HUDEP-2 (cell line): ENCODE results near the gene HSPD1.

Experiments
- DNase-seq, 76 experiments: peaks; one replicate each; lab custom pipeline; 2025; ENCODE audit not compliant: unreplicated experiment in 76 of 76; lab: John Stamatoyannopoulos, UW

The HSPD1 gene

DNA sequence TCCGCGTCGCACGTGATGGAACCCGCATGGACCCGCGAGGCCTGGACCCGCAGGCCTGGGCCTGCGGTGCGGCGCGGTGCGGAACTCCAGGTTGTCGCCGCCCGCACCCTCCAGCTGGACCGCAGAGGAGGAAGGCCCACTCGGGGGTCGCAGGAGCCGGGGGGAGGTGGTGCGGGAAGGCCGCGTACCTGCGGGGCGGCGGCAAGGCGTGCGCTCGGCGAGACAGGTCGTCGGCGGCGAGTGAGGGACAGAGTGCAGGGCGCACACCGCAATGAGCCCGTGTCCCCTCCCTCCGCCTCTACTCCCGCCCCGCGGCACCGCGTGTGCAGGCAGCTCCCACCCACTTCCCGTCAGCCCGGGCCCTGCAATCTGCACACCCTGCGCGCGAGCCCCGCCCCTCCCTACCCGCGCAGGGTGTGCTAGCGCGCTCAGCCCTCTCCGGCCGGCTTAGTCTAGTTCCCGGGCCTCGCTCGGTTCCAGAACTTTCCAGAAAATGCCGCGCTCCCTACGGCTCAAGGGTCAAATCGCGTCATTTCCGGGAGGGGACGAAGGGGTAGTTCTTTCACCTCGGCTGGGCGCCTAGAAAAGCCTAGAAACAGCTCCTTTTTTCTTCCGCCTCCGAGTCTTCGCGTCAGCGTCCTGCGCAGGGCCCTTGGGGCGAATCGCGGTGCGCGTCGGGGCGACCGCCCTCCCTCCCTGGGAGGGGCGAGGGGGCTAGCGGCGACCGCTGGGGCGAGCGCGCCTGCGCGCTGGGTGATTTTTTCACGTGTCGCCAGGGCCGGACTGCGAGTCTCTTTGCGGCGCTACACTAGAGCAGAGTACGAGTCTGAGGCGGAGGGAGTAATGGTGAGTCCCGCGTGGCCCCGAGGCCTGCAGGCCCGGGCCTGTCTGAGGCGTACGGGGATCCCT lies at the start of gene HSPD1, which contains the start of gene HSPE1:
HSPD1 (minus strand) TSS at position 247 of the 909 bp plus-strand sequence. CDS start 992 bp downstream, outside the sequence.
HSPE1 (plus strand) TSS at position 786 of the 909 bp plus-strand sequence; CDS start at position 844, 58 bp downstream.
- DNase-seq: peak in 75 of 76 experiments; percentile 65 to 99 (median 97)

DNA sequence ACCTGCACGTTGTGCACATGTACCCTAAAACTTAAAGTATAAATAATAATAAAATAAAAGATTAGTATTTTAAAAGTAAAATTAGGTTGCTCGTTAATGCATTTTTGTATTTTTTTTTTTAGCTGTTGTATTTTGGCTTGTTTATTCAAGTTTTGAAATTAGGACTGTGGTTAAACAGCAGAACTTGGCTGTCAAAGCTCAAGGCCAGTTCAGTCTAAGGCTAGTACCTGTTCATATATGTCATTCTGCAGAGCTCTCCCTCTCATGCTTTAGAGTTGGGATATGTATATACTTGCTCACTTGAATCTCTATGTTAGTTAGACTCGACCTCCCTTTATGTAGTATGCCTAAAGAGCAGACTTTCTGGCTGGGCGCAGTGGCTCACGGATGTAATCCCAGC lies 48.9 kb upstream of the HSPD1 start:
- DNase-seq: no peak

DNA sequence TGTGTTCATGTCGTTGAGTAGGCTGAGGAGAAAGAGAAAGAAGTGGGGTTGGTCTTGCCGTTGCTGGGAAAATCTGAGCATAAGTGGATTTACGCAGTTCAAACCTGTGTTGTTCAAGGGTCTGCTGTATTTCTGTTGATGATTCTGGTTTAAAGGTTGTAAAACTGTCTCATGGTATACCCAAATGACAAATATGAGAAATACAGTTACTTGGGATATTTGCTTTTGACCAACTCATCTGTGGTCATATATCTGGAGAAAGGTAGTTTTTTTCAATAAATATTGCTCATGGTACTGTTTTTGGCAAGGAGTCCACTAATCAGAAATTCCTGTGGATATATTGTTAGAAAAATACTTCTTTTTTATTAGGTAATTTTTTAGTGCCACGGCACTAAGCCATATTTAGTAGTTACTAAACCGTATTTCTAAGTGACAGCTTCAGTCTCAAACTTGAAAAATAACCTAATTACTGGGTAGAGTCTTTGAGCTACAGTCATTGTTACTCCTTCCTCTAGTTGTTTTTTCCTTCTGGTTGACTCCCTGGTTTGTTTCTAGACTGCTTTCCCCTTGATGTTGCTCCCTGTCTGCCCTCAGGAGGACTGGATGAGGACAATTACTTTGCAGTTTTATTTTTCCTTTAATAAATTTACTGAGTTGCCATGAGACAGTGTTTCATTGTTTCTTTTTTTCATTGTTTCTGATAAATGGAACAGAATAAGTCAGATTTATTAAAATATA lies 47.7 kb upstream of the HSPD1 start:
- DNase-seq: no peak

DNA sequence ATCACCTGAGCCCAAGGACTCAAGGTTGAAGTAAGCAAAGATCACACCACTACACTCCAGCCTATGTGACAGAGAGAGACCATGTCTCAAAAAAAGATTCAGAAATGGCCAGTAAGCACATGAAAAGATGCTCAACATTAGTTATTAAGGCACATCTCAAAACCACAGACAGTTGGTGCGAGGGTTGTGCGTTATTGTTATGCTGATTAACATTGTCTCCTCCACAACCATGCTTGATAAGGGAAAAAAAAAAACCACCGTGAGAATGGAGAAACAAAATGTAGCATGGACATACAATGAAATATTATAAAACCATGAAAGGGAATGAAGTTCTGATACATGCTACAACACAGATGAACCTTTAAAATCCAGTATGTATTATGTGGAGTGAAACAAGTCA lies 43.6 kb upstream of the HSPD1 start:
- no peak for DNase-seq

DNA sequence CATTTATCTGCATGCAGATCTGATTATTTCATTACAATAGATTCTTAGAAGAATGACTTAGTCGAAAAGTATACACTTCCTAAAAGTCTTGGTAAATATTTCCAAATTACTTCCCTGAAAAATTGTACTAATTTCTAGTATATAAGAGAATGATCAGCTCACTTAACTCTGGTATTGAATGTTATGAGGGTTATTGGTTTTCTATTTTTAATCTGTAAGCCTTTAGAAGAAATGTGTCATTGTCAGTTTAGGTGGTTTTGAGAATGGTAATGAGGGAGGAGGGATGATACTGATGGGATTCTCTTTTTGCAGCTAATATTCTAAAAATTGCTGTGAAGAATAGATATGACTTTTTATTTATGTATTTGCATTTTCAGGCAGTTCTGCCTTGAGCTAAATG lies 40.1 kb upstream of the HSPD1 start:
- no peak for DNase-seq

DNA sequence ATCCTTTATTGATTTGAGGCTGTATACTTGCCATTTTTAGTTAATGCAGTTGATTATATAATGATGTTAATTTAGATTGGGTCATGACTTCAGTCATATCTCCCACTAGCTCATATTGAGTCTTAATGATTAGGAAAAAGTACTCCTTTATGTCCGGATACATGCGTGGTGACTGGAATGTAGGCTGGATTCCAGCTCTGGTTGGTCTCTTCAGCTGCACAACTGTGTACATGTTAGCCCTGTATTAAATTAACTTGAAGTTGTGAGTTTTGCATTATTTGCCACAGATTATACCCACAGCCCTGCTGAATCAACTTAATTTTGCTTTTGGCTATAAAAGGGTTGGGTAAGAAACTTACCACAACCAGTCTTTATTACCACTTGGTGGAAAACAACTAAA lies 38.8 kb upstream of the HSPD1 start:
- DNase-seq: no peak

DNA sequence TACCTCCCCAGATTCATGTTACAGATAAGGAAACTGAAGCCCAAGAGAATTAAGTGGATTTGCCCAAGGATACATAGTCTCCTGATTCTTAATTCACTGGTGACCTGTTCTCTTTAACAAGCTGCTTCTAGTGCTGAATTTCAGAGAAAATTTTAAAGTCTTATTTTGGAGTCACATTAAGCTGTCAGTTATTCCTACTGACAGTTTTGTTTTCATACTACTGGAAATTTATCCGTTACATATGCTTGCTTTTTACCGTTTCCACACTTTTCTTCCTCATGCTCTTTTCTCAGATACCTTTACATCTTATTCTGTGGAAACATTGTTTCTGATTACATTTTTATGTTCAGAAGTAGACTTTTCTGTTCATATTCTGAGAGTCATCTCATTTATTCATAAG lies 17.5 kb upstream of the HSPD1 start:
- no peak for DNase-seq

DNA sequence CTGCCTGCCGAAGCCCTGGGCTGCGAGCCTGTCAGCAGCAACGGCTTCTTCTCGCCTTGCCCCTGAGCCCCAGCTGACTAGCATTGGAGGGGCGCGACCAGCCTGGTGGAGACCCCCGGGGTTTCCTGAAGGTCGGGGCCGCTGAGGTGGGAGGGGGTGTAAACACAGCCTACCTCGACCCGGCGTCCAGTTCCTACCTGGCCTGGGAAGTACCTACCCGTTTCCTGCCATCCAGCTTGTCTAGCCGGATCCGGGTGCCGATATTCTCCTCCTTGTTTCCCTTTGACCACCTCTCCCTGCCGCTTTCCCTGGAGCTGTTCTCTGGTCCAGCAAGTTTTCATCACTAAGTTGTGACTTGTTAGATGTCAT lies 16.7 kb upstream of the HSPD1 start:
- DNase-seq: peak in 1 of 76 experiments; percentile 17

DNA sequence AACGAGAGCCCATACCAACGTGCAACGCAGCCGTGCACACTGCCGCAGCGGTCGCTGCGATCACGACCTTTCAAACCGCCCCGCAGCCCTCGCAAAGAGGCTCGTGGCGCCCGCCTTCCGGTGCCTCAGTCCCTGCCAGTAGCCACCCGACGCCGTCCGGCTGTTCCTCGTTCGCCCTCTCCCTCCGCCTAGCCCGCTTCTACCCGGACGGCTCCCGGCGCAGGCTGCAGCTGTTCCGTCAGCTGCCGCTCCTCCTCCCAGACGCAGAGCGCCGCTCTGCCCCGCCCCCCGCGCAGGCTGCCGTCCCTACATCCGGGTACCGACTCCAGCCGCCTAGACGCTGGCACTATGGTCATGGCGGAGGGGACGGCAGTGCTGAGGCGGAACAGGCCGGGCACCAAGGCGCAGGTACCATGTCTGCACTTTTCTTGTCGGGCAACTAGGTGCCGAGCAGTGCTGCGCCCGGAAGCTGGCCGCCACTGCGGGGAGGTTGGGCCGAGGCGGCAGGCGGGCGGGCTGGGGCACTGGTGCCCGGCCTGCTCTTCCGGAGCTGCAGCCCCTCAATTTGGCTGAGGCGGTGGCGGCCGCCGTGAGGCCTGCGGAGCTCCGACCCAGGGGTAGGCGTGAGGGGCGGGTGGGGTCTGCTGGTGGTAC lies 16.2 kb upstream of the HSPD1 start, which contains the start of gene MOB4:
MOB4 (plus strand) TSS at position 328 of the 654 bp plus-strand sequence; CDS start at position 349, 21 bp downstream.
- peak in 75 of 76 experiments; percentile 42 to 95 (median 89) for DNase-seq

DNA sequence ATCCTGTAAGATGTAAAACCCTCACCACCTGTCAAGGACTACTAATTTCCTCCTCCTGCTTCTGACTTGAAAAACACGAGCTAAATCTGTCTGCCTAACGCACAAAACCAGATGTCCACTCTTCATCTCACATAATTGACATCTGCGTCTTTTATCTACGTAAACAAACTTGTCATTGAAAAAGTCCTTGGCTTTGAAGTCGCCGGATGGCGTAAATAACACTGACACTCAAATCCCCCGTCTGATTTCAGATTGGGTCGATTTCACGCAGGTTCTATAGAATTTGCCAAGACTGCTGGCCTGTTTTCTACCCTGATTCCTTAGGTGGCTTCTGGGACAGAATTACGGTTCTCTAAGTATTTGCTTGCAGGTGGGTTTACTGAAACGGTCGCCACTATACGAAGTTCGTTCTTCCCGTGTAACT lies 15.7 kb upstream of the HSPD1 start:
- DNase-seq: peak in 3 of 76 experiments; percentile 14 to 54 (median 48)

DNA sequence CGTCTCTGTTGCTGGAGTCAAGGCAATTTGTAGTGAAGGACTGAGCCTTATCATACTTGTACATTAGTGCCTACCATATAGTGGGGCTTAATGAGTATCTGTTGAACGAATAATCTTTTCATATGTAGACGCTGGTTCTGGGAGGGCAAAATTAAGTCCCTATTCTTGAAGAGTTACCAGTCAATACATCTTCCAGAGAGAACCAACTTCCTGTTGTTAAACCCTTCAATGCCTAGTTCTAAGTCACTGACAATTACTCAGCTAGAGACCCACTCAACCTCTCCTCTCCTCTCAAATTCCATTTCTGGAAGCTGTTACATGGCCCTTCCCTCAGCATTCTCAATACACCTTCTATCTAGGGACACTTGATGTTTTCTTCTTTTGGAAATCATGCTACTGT lies 15.1 kb upstream of the HSPD1 start:
- no peak for DNase-seq

DNA sequence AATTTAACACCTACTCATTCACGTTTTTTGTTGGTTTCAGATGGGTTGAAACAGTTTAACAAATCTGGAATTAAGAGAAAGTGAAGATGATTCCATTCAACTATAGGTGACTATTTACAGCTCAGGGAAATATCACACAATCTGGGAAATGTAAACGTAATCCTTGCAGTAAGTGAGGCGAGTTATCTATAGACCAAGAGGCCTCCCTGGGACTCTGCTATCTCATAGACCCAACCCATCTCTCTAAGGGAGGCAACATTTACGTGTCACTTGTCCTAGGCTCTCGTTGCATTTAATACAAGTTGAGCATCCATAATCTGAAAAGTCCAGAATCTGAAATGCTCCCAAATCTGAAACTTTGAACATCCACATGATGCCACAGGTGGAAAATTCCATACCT lies 14.3 kb upstream of the HSPD1 start:
- DNase-seq: peak in 18 of 76 experiments; percentile 3 to 45 (median 24)

DNA sequence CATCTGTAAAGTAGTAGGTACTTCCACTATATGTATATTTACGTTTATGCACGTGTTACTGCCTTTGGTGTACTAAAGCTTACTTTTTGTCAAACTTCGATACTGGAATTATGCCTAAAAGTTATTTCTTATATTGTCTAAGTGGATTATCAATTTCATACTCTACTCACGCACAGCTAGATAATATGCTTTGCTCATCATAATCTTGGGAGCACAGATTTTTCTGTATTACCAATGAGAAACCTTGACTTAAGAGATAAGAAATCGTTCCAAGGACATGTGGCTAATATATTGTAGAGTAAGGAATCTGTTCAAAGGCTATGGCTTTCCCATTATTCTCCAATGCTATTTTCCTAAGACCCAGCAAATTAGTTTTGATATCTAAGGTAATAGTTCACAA lies 7.0 kb upstream of the HSPD1 start:
- DNase-seq: no peak

DNA sequence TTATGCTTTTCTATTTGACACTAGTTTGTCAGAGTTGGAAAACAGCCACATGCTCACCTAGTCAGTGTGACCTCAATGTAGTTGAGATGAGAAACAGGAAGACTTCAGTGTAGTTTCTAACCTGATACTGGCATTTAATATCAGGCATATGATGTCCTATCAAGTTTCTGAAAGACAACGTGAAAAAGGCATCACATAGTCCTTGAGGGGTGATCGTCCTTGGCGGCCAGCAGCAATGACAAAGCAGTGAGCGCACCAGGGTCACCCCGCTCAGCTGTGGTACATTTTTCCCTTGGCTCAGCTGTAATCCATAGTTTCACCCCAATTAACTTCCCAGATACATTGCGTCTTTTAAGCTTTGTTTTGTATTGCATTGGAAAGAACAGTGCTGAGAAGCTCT lies 4.9 kb upstream of the HSPD1 start:
- no peak for DNase-seq

DNA sequence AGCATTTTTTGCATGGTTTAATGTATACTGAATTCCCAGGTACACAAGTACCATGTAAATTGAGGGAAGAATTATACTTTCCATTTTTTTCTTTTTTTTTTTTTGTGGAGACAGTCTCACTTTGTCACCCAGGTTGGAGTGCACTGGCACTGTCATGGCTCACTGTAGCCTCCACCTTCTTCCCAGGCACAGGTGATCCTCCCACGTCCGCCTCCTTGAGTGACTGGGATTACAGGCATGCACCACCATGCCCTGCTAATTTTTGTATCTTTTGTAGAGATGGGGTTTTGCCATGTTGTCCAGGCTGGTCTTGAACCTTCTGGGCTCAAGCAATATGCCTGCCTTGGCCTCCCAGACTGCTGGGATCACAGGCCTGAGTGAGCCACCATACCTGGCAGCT lies 4.4 kb upstream of the HSPD1 start:
- no peak for DNase-seq

DNA sequence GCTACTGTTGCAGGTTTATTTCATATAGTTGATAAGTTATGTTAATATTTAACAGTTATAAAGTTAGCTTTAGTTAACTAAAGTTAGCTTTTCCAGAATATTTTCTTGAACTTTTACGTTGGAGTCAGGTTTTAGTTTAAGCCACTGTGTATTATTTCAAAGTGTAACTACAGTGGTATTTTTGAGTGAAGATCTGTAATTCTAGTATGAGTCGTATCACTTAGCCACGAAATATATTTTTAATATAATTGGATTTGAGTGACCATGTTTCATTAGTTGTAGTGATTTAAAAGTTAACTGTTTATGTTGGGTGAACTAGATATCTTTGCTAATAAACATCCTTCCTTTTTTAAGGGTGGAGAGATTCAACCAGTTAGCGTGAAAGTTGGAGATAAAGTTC lies 3.0 kb upstream of the HSPD1 start:
- DNase-seq: no peak

DNA sequence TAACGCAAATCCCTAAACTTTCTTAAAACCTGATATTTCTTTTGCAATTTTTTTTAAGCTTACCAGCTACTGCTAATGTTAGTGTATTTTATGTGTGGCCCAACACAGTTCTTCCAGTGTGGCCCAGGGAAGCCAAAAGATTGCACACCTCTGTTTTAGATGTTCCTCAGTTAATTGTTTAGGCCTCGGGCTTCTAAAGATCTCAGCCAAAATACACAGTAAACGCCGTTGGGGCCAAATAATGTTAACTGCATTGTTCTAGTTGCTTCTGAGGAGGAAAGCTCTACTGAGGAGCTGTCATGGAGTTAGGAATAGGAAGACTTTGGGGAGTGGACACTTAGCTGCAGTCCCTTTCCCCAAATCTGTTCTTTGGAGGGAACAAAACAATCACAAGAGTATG lies 2.6 kb upstream of the HSPD1 start:
- DNase-seq: no peak

DNA sequence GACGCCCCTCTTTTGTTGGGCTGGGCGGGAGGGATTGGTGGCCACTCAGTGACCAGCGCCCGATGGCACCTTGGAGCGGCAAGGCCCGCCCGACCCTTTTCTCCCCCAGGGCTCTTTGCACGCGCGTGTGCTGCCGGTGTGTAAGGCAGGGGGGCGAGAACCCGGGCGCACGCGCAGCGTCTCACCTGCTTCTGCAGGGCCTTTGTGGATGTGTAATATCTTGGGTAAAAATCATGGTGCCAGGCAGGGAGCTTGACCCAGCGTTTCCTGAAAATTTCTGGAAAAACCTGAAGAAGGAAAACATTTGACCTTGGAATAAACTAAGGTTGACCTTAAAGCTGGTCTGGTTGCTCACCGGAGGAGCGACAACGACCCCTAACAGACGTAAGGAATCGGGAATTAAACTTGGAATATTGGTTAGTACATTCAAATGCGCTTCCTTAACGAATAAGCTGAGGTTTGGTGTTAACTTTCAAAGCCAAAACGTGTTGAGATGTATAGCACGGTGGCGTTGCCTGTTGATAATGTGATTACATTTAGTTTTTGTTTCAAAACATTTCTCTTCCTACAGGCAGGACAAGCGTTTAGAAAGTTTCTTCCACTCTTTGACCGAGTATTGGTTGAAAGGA lies 977 bp upstream of the HSPD1 start:
- no peak for DNase-seq

DNA sequence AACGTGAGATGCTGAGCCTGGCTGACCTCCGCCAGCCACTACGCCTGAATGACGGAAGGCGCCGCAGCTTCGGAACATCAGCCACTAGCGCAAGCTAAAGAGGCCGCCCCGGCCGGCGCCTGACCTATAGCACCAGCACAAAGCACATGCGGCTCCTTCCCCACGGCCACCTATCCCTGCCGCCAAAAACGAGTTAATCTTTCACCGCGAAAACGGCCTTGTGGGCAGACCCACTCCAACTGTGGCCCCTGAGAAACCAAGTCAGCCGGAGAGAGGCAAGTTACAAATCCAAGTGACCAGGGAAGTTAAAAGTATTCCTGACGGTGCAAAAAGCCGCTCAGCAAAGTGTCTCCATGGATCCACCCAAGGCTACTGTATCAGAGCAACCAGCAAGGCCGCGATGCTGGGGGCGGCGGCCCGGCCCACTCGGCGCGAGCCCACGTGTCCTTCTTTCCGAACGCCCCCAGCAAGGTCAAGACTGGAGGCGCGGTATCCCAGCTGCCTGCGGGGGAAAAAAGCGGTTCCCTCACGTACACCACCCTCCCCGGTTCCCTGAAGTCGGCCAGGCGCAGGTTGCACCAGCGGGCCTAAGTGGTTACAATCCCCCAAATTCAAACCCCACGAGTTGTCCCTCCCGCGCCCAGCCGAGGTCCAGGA lies 575 bp downstream of the HSPD1 start:
- peak in 39 of 76 experiments; percentile 13 to 68 (median 31) for DNase-seq
